K562 (cell line): Measurements from ENCODE around the gene PMEPA1.

Experiments
- HDAC1 ChIP-seq, 2 experiments: fragments of 450-650 bp; IDR thresholded peaks; 2 replicates each; pipeline ENCODE4 v1.6.1; 2016 to 2017; ENCODE audit warnings: inconsistent platforms in 1 of 2, mild to moderate bottlenecking in 1 of 2, moderate library complexity in 1 of 2
- LEF1 ChIP-seq: fragments of 450-650 bp; IDR thresholded peaks from 2 replicates; pipeline ENCODE4 v1.6.1; 2016; ENCODE audit warnings: mild to moderate bottlenecking
- MBD2 ChIP-seq: sonication (generic); IDR thresholded peaks from 2 replicates; pipeline ENCODE4 v1.6.1; 2016; ENCODE audit warnings: low read depth, borderline replicate concordance
- RNF2 ChIP-seq: sonication (generic); IDR thresholded peaks from 2 replicates; pipeline ENCODE4 v1.6.1; 2016
- SNIP1 ChIP-seq: fragments of 450-650 bp; IDR thresholded peaks from 2 replicates; pipeline ENCODE4 v1.7.1; 2017; ENCODE audit warnings: low read depth, mild to moderate bottlenecking
- SP2 ChIP-seq: IDR thresholded peaks from 2 replicates; pipeline ENCODE4 v1.6.1; 2011; ENCODE audit warnings: mild to moderate bottlenecking, low read depth, low read length, moderate library complexity; ENCODE audit not compliant: poor library complexity, severe bottlenecking; ENCODE audit errors: extremely low read depth
- TEAD4 ChIP-seq, 2 experiments: sonication (generic) in 1 of 2; formaldehyde crosslinking in 1 of 2; IDR thresholded peaks; 2 replicates each; pipeline versions ENCODE4 v1.6.1 to v1.8.0; 2012 to 2022; ENCODE audit warnings: borderline replicate concordance in 1 of 2, inconsistent platforms in 1 of 2, low read length in 1 of 2, mild to moderate bottlenecking in 1 of 2, missing genetic modification reagents in 1 of 2
- ZNF384 ChIP-seq: IDR thresholded peaks from 2 replicates; pipeline ENCODE4 v1.6.1; 2012; ENCODE audit warnings: low read depth, low read length, improper control_type of control experiment
- TF ChIP-seq, protein P1 (sequence below), 3 experiments: IDR thresholded peaks in 2 of 3; conservative IDR thresholded peaks in 1 of 3; 2 replicates each; pipeline ENCODE4 v1.5.1; 2011 to 2012; ENCODE audit warnings: low read length in 3 of 3, mild to moderate bottlenecking in 3 of 3, control low read depth in 2 of 3, improper control_type of control experiment in 1 of 3, inconsistent platforms in 1 of 3, low read depth in 1 of 3, mixed read lengths in 1 of 3, moderate library complexity in 1 of 3; ENCODE audit not compliant: insufficient read depth in 2 of 3
- TF ChIP-seq, protein P2 (sequence below): fragments of 250-450 bp; sonication (Bioruptor Pico); IDR thresholded peaks from 2 replicates; pipeline ENCODE4 v1.4.0; 2020; ENCODE audit warnings: mild to moderate bottlenecking
- TF ChIP-seq, protein P3 (sequence below): fragments of 250-450 bp; sonication (Bioruptor Pico); IDR thresholded peaks from 2 replicates; pipeline ENCODE4 v1.5.0; 2020; ENCODE audit warnings: mild to moderate bottlenecking
- TF ChIP-seq, protein P4 (sequence below): fragments of 450-650 bp; IDR thresholded peaks from 2 replicates; pipeline ENCODE4 v1.6.1; 2018; ENCODE audit warnings: mild to moderate bottlenecking, low read depth; ENCODE audit not compliant: partially characterized antibody

DNA sequence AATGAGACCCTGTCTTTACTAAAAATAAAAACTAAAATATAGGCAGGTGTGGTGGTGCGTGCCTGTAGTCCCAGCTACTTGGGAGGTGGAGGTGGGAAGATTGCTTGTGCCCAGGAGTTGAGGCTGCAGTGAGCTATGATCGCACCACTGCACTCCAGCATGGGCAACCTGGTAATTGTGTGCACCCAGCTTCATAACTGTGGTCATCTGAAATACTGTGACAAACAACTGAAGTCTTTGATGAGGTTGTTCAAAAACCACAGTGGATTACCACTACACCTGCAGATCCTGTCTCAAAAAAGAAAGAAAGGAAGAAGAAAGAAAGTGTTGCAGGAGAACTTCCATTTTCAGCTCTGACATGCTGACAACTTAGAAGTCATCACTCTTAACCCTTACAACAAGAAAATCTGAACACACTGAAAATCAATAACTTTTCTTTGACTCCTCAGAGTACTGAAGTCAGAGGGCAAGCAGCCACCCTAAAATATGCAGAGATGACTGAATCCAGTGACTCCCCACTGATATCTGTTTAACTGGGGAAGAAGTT, 75.8 kb downstream of the PMEPA1 start:
- TF ChIP-seq, protein P1, sequence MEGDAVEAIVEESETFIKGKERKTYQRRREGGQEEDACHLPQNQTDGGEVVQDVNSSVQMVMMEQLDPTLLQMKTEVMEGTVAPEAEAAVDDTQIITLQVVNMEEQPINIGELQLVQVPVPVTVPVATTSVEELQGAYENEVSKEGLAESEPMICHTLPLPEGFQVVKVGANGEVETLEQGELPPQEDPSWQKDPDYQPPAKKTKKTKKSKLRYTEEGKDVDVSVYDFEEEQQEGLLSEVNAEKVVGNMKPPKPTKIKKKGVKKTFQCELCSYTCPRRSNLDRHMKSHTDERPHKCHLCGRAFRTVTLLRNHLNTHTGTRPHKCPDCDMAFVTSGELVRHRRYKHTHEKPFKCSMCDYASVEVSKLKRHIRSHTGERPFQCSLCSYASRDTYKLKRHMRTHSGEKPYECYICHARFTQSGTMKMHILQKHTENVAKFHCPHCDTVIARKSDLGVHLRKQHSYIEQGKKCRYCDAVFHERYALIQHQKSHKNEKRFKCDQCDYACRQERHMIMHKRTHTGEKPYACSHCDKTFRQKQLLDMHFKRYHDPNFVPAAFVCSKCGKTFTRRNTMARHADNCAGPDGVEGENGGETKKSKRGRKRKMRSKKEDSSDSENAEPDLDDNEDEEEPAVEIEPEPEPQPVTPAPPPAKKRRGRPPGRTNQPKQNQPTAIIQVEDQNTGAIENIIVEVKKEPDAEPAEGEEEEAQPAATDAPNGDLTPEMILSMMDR (IDR thresholded peaks at IDR 0.05 in 2 of 3, conservative IDR thresholded peaks at IDR 0.05 in 1 of 3; ENCODE audit: insufficient read depth in 2 of 3, low read depth in 1 of 3, low read length in 3 of 3) = no peak
- TF ChIP-seq ZNF384 (no peak), TEAD4 (IDR thresholded peaks at IDR 0.05; ENCODE audit: low read length) (no peak), TEAD4 (CRISPR knock-in tag; IDR thresholded peaks at IDR 0.05; ENCODE audit: borderline replicate concordance) (no peak), LEF1 (no peak), MBD2 (no peak), SNIP1 (no peak), HDAC1 (IDR thresholded peaks at IDR 0.05) (no peak), SP2 (no peak), RNF2 (no peak)
- TF ChIP-seq, protein P2, sequence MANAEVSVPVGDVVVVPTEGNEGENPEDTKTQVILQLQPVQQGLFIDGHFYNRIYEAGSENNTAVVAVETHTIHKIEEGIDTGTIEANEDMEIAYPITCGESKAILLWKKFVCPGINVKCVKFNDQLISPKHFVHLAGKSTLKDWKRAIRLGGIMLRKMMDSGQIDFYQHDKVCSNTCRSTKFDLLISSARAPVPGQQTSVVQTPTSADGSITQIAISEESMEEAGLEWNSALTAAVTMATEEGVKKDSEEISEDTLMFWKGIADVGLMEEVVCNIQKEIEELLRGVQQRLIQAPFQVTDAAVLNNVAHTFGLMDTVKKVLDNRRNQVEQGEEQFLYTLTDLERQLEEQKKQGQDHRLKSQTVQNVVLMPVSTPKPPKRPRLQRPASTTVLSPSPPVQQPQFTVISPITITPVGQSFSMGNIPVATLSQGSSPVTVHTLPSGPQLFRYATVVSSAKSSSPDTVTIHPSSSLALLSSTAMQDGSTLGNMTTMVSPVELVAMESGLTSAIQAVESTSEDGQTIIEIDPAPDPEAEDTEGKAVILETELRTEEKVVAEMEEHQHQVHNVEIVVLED (CRISPR knock-in tag) = no peak
- TF ChIP-seq, protein P3, sequence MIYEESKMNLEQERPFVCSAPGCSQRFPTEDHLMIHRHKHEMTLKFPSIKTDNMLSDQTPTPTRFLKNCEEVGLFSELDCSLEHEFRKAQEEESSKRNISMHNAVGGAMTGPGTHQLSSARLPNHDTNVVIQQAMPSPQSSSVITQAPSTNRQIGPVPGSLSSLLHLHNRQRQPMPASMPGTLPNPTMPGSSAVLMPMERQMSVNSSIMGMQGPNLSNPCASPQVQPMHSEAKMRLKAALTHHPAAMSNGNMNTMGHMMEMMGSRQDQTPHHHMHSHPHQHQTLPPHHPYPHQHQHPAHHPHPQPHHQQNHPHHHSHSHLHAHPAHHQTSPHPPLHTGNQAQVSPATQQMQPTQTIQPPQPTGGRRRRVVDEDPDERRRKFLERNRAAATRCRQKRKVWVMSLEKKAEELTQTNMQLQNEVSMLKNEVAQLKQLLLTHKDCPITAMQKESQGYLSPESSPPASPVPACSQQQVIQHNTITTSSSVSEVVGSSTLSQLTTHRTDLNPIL = no peak
- TF ChIP-seq, protein P4, sequence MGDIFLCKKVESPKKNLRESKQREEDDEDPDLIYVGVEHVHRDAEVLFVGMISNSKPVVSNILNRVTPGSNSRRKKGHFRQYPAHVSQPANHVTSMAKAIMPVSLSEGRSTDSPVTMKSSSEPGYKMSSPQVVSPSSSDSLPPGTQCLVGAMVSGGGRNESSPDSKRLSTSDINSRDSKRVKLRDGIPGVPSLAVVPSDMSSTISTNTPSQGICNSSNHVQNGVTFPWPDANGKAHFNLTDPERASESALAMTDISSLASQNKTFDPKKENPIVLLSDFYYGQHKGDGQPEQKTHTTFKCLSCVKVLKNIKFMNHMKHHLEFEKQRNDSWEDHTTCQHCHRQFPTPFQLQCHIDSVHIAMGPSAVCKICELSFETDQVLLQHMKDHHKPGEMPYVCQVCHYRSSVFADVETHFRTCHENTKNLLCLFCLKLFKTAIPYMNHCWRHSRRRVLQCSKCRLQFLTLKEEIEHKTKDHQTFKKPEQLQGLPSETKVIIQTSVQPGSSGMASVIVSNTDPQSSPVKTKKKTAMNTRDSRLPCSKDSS = no peak
